Fibroblast of villous mesenchyme (primary cell): ENCODE data around the gene KRT73. TPM values are rescaled to one million over a fixed set of nuclear protein-coding genes. Genes with fewer than 3 reads are reported as not detected.
"Not testable (repeated sequence)": the region's sequence is repeated elsewhere in the genome, so short reads cannot be mapped to it uniquely, and the experiment has no call there.

ENCODE experiments used
- DNase-seq: peaks from one replicate; pipeline ENCODE4 v3.0.0-alpha.2; 2010; ENCODE audit warnings: low read depth
- H3K4me3 ChIP-seq: 2 replicates; pipeline ENCODE4 v1.5.1; 2011; ENCODE audit warnings: low read depth, mild to moderate bottlenecking, low read length
- CTCF ChIP-seq: IDR thresholded peaks from 2 replicates; pipeline ENCODE4 v1.5.1; 2012; ENCODE audit warnings: low read depth, mild to moderate bottlenecking, low read length; ENCODE audit not compliant: insufficient read depth
- total RNA-seq: library from RNA; depleted of rRNA; stranded (reverse); fragments of >200 nt; gene quantifications from 2 replicates; pipeline ENCODE4 v1.2.3, GENCODE V29; 2012

Gene KRT73
- total RNA-seq, 1 donor: not detected

DNA sequence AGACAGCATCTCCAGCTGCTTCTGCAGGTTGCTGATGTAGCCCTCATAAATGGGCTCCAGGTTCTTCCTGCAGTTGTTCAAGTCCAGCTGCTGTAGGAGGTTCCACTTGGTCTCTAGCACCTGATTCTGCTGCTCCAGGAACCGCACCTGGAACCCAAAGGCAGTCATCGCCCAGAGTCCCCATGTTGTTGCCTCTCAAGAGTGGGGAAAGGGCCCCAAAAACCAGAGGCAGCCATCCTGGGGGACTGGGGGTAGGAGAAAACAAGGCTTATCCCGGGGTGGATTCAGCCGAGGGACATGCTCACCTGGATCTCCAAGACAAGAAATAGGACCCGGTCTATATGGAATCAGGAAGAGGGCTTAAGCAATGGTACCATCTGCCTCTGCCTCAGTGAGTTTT is 19.4 kb downstream of the KRT73 start:
- no peak overlapping the region for H3K4me3 ChIP-seq
- no peak for DNase-seq
- no peak for TF ChIP-seq CTCF

- not testable (repeated sequence) for H3K4me3 ChIP-seq, DNase-seq
Observed at GRCh38 chr12:52594237-52594636, 24.1 kb downstream of the KRT73 start.

GRCh38 chr12:52591521-52591920 is 26.8 kb downstream of the KRT73 start:
- no peak for DNase-seq
- no peak for TF ChIP-seq CTCF
- no peak overlapping the region for H3K4me3 ChIP-seq

- no peak for TF ChIP-seq CTCF
- no peak overlapping the region for H3K4me3 ChIP-seq
- DNase-seq: no peak
Observed at GRCh38 chr12:52590021-52590420, 28.3 kb downstream of the KRT73 start.

DNA sequence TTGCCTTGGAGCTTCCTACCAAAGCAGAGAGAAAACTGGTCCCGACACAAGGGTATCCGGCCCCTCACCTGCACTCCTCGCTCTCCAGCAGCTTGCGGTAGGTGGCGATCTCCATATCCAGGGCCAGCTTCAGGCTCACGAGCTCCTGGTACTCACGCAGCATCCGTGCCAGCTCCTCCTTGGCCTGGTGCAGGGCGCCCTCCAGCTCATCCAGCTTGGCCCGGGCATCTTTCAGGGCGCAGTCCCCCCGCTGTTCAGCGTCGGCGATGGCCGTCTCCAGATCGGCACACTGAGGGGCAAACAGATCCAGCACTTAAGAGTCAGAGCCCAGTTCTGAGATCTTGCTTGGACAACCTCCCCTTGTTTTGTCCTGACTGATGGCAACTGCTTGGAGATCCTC is 30.8 kb downstream of the KRT73 start:
- no peak overlapping the region for H3K4me3 ChIP-seq
- DNase-seq: no peak
- TF ChIP-seq CTCF: no peak

GRCh38 chr12:52585946-52586345 is 32.4 kb downstream of the KRT73 start:
- DNase-seq: no peak
- H3K4me3 ChIP-seq: no peak overlapping the region
- no peak for TF ChIP-seq CTCF

GRCh38 chr12:52585066-52585465 is 33.3 kb downstream of the KRT73 start:
- TF ChIP-seq CTCF: no peak
- no peak overlapping the region for H3K4me3 ChIP-seq
- DNase-seq: no peak

DNA sequence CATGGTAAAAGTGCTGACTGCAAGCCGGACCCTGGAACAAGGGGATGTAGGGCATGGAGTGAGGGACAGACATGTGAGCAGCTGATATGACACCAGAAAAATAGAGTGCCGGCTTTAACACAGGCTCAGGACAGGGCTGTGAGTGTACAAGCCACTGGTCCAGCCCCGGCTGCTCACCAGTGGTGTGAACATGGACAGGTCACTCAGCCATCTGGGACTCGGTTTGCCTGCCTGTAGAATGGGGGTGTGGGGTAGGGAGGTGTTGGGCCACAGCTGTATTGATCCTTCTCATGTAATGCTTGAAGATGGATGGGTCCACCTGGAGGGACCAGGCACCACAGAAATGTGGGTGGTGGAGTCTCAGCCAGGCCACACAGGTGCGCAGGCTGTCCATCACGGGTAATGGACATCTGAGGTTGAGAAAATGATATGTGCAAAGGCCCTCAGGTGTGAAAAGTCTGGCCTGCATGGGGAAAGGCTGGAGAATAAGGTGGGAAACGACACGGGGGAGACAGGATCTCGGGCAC is 34.1 kb downstream of the KRT73 start:
- H3K4me3 ChIP-seq: no peak overlapping the region
- no peak for DNase-seq
- TF ChIP-seq CTCF: no peak
